Adrenal gland (tissue), 12 donors: ENCODE results near the gene HTR4. TPM values are rescaled to one million over a fixed set of nuclear protein-coding genes. Genes with fewer than 3 reads are reported as not detected.

Experiments used
- DNase-seq, 7 donors: peaks; one replicate each; pipeline ENCODE4 v3.0.0-alpha.2; 2019 to 2020
- H3K27ac ChIP-seq, 5 donors: fragments of 200-600 bp; sonication (generic) in 4 of 5; 1 replicate in 3 of 5; 2 replicates in 2 of 5; pipeline versions ENCODE4 v1.5.1 to v1.8.0; 2016 to 2020; ENCODE audit warnings: mild to moderate bottlenecking in 1 of 5
- H3K27me3 ChIP-seq: fragments of 200-600 bp; 2 replicates; pipeline ENCODE4 v1.8.0; 2021
- H3K36me3 ChIP-seq, 2 donors: fragments of 200-600 bp; replicated peaks in 1 of 2; 1 replicate in 1 of 2; 2 replicates in 1 of 2; pipeline versions ENCODE4 v1.5.1 to v1.8.0; 2018 to 2022
- H3K4me1 ChIP-seq, 2 donors: fragments of 200-600 bp; replicated peaks in 1 of 2; 1 replicate in 1 of 2; 2 replicates in 1 of 2; pipeline versions ENCODE4 v1.5.1 to v1.8.0; 2018 to 2021
- H3K4me3 ChIP-seq, 4 donors: fragments of 200-600 bp; sonication (generic) in 3 of 4; one replicate each; pipeline ENCODE4 v1.5.1; 2016 to 2018
- H3K9me3 ChIP-seq, 3 donors: fragments of 200-600 bp; sonication (generic) in 1 of 3; replicated peaks in 1 of 3; 1 replicate in 2 of 3; 2 replicates in 1 of 3; pipeline versions ENCODE4 v1.5.1 to v1.8.0; 2016 to 2021
- CTCF ChIP-seq, 6 experiments: fragments of 450-650 bp in 4 of 6; fragments of 200-600 bp in 2 of 6; sonication (generic) in 1 of 6; IDR thresholded peaks; 1 replicate in 5 of 6; 2 replicates in 1 of 6; pipeline versions ENCODE4 v1.5.1 to v1.8.0; 2016 to 2021; ENCODE audit warnings: antibody characterized with exemption in 6 of 6, mild to moderate bottlenecking in 2 of 6, moderate library complexity in 1 of 6
- POLR2A ChIP-seq, 2 donors: fragments of 450-650 bp; IDR thresholded peaks; one replicate each; pipeline ENCODE4 v1.6.1; 2017; ENCODE audit warnings: antibody characterized with exemption in 2 of 2, mild to moderate bottlenecking in 2 of 2, moderate library complexity in 1 of 2
- WGBS, 4 donors: extraction: QIAGEN DNeasy Blood & Tissue Kit in 2 of 4; methylation state at CpG; one replicate each; pipeline versions ENCODE4 v1.1.5 to v1.1.7; 2013 to 2017; 5-methylcytosine and 5-hydroxymethylcytosine counted together
- intact Hi-C, 2 donors: fragments of 100-400 bp; cut with DNase I; formaldehyde crosslinking; loops; one replicate each; pipeline versions ENCODE4 v1.14.1 to v1.15.0; 2022 to 2023
- polyA plus RNA-seq, 3 donors: library from polyadenylated mRNA; stranded (reverse); fragments of 200-250 nt in 2 of 3; fragments of 350-450 nt in 1 of 3; fragmentation: Illumina TruSeq in 1 of 3; extraction: RNeasy Lipid Tissue Mini Kit (QIAGEN cat#74804) in 1 of 3; gene quantifications; one replicate each; pipeline ENCODE4 v1.2.3, GENCODE V29; 2013 to 2014
- total RNA-seq, 9 donors: library from RNA; depleted of rRNA in 4 of 9; stranded (reverse); fragments of >200 nt in 4 of 9; fragments of 120-200 nt in 1 of 9; fragmentation: NEBNext Ultra II Directional in 1 of 9; extraction: Animal tissue kit (Norgen Biotek cat#: 25700) in 1 of 9; gene quantifications; one replicate each; pipeline versions ENCODE4 v1.1.0 to v1.2.4, GENCODE V29; 2013 to 2023
- donor health status: healthy with polysubstance abuse.
- donor health status: Bipolar disorder and iron deficiency.
- donor health status: DM: yes; HTN: yes; CAD: no.
- donor health status: DM: no; HTN: no; CAD: no.
- donor health status: DM: no; HTN: no; CAD: no.
- donor health status: DM: yes; HTN: yes; CAD: no.

The HTR4 gene
- total and polyA plus RNA-seq, 12 donors = 0.11 to 2.6 (median 0.83) TPM; not detected in 1

GRCh38 chr5:148507648-148508047 is 146.7 kb downstream of the HTR4 start:
- intact Hi-C loops = no loop called here
- TF ChIP-seq CTCF (IDR thresholded peaks at IDR 0.05) (no peak), POLR2A (IDR thresholded peaks at IDR 0.05) (no peak)
- Histone ChIP-seq H3K27me3 (no peaks in the 10 kb centered on the region), H3K4me1 (no peaks in the 10 kb centered on the region), H3K36me3 (no peaks in the 10 kb centered on the region), H3K4me3 (no peak overlapping the region), H3K9me3 (no peaks in the 10 kb centered on the region), H3K27ac (no peak overlapping the region)
- WGBS, 4 donors = 84 to 92% (median 90%) methylated on average over 3 of the region's 3 CpGs
- no peak for DNase-seq

- Histone ChIP-seq H3K9me3 (no peaks in the 10 kb centered on the region), H3K4me1 (no peaks in the 10 kb centered on the region), H3K36me3 (no peaks in the 10 kb centered on the region), H3K4me3 (no peak overlapping the region), H3K27ac (no peak overlapping the region), H3K27me3 (no peaks in the 10 kb centered on the region)
- 92 to 95% (median 92%) methylated on average over 1 of the region's 1 CpG for WGBS, 4 donors
- intact Hi-C loops = no loop called here
- no peak for TF ChIP-seq POLR2A (IDR thresholded peaks at IDR 0.05)
- no peak for TF ChIP-seq CTCF (IDR thresholded peaks at IDR 0.05)
- no peak for DNase-seq
Measured at GRCh38 chr5:148499452-148499851, 154.9 kb downstream of the HTR4 start.

GRCh38 chr5:148497757-148498156 is 156.6 kb downstream of the HTR4 start:
- Histone ChIP-seq H3K27me3 (no peaks in the 10 kb centered on the region), H3K4me3 (no peak overlapping the region), H3K4me1 (peaks cover 0 to 10% of the 10 kb centered on the region in 2 donors), H3K9me3 (no peaks in the 10 kb centered on the region), H3K27ac (no peak overlapping the region), H3K36me3 (no peaks in the 10 kb centered on the region)
- intact Hi-C loops = no loop called here
- 85 to 97% (median 94%) methylated on average over 1 of the region's 1 CpG for WGBS, 4 donors
- TF ChIP-seq POLR2A (IDR thresholded peaks at IDR 0.05) (no peak), CTCF (IDR thresholded peaks at IDR 0.05) (no peak)
- DNase-seq = no peak

GRCh38 chr5:148492351-148492750 is 162.0 kb downstream of the HTR4 start:
- H3K4me1 ChIP-seq = peaks cover 0 to 10% of the 10 kb centered on the region in 2 donors
- no peak for DNase-seq
- no peaks in the 10 kb centered on the region for H3K36me3 ChIP-seq
- intact Hi-C loops = no loop called here
- H3K9me3 ChIP-seq = no peaks in the 10 kb centered on the region
- no peaks in the 10 kb centered on the region for H3K27me3 ChIP-seq
- no peak overlapping the region for H3K4me3 ChIP-seq
- TF ChIP-seq CTCF (IDR thresholded peaks at IDR 0.05) (no peak), POLR2A (IDR thresholded peaks at IDR 0.05) (no peak)
- no peak overlapping the region for H3K27ac ChIP-seq
- 73 to 85% (median 79%) methylated on average over 1 of the region's 1 CpG for WGBS, 4 donors
